ENCODE measurements around the gene HPS5. TPM values are rescaled to one million over a fixed set of nuclear protein-coding genes. Genes with fewer than 3 reads are reported as not detected.

HPS5 gene
- total and polyA plus RNA-seq, 2 of the 13 experiments (the other 11 are each of a cell fraction or from before 2014, with no cell fraction given) = 6.6 to 25.5 TPM

GRCh38 chr11:18321969-18322711 lies at the start of gene HPS5, which contains the start of gene GTF2H1 (continued):
- TF ChIP-seq ZNF510 (CRISPR knock-in tag; IDR thresholded peaks at IDR 0.05; ENCODE audit: low read depth) (peak; percentile 30; the same call in 1 of the 2 replicates), MYC (CRISPR knock-in tag; IDR thresholded peaks at IDR 0.05; ENCODE audit: borderline replicate concordance) (peak; percentile 96), ELF4 (CRISPR knock-in tag; IDR thresholded peaks at IDR 0.05; ENCODE audit: borderline replicate concordance) (peak; percentile 96), ZBTB37 (CRISPR knock-in tag; IDR thresholded peaks at IDR 0.05) (0 out of 2 replicates have a peak, but pooled peaks have one; percentile 27), ZNF784 (CRISPR knock-in tag; IDR thresholded peaks at IDR 0.05; ENCODE audit: borderline replicate concordance) (peak; percentile 93; the same call in 1 of the 2 replicates), NFKBIZ (CRISPR knock-in tag; IDR thresholded peaks at IDR 0.05) (peak; percentile 96), ZNF761 (CRISPR knock-in tag; conservative IDR thresholded peaks at IDR 0.05) (peak; percentile 84; the same call in 1 of the 2 replicates), PHF8 (CRISPR knock-in tag; IDR thresholded peaks at IDR 0.05) (peak; percentile 99), IRX3 (CRISPR knock-in tag; IDR thresholded peaks at IDR 0.05; ENCODE audit: borderline replicate concordance, low read depth) (peak; percentile 44; the same call in 1 of the 2 replicates), ZNF331 (CRISPR knock-in tag; IDR thresholded peaks at IDR 0.05) (peak; percentile 61), HIVEP1 (CRISPR knock-in tag; IDR thresholded peaks at IDR 0.05) (peak; percentile 96), ZMYM4 (CRISPR knock-in tag; IDR thresholded peaks at IDR 0.05) (peak; percentile 96), FOXK2 (IDR thresholded peaks at IDR 0.05) (peak; percentile 82), PHF21A (CRISPR knock-in tag; IDR thresholded peaks at IDR 0.05) (peak; percentile 51; the same call in 1 of the 2 replicates), ZNF720 (CRISPR knock-in tag; IDR thresholded peaks at IDR 0.05) (no peak), FOXA3 (CRISPR knock-in tag; IDR thresholded peaks at IDR 0.05) (peak; percentile 65; the same call in 1 of the 2 replicates), DNMT3B (CRISPR knock-in tag; conservative IDR thresholded peaks at IDR 0.05) (peak; percentile 71; the same call in 1 of the 2 replicates), NFKB2 (CRISPR knock-in tag; IDR thresholded peaks at IDR 0.05; ENCODE audit: borderline replicate concordance) (peak; percentile 92; the same call in 1 of the 2 replicates), ZNF790 (CRISPR knock-in tag; IDR thresholded peaks at IDR 0.05; ENCODE audit: borderline replicate concordance) (peak; percentile 79; the same call in 1 of the 2 replicates), ZNF816 (CRISPR knock-in tag; IDR thresholded peaks at IDR 0.05; ENCODE audit: borderline replicate concordance) (peak; percentile 82; the same call in 1 of the 2 replicates), ZNF329 (CRISPR knock-in tag; IDR thresholded peaks at IDR 0.05; ENCODE audit: low read depth) (peak; percentile 88), PRDM10 (CRISPR knock-in tag; IDR thresholded peaks at IDR 0.05; ENCODE audit: low read depth) (no peak; the same call in 1 of the 2 replicates), GFI1 (CRISPR knock-in tag; IDR thresholded peaks at IDR 0.05; ENCODE audit: borderline replicate concordance) (peak; percentile 87)
